B cell (primary cell): ENCODE measurements around the gene LHX4. TPM values are rescaled to one million over a fixed set of nuclear protein-coding genes. Genes with fewer than 3 reads are reported as not detected.

Source experiments
- ATAC-seq: fragments of 200-7000 bp; cut with Tn5 transposase; one replicate; pipeline ENCODE4 v1.10.0; 2021; ENCODE audit warnings: low read depth, mild to moderate bottlenecking, moderate number of reproducible peaks, moderate library complexity
- CTCF ChIA-PET: fragments of 350-600 bp; sonication (Branson Sonifier 250); formaldehyde crosslinking; loops from one replicate; lab custom pipeline; 2021; ENCODE audit warnings: antibody characterized with exemption, inconsistent platforms; lab: Charles Lee
- POLR2A ChIA-PET: fragments of 350-600 bp; sonication (Branson Sonifier 250); formaldehyde crosslinking; loops from one replicate; lab custom pipeline; 2021; ENCODE audit warnings: antibody characterized with exemption; lab: Charles Lee
- DNase-seq: peaks from one replicate; pipeline ENCODE4 v3.0.0; 2013
- H2AFZ ChIP-seq: 2 replicates; pipeline ENCODE4 v1.6.1; 2012; ENCODE audit warnings: mild to moderate bottlenecking, low read depth, low read length; ENCODE audit not compliant: insufficient read depth, poor library complexity, severe bottlenecking
- H3K27ac ChIP-seq, 2 donors: 1 replicate in 1 of 2; 2 replicates in 1 of 2; pipeline ENCODE4 v1.5.1; 2012 to 2013; ENCODE audit warnings: low read length in 2 of 2, mild to moderate bottlenecking in 2 of 2, moderate library complexity in 1 of 2
- H3K27me3 ChIP-seq, 4 experiments: fragments of 200-600 bp in 1 of 4; sonication (generic) in 1 of 4; replicated peaks in 1 of 4; 1 replicate in 2 of 4; 2 replicates in 2 of 4; pipeline versions ENCODE4 v1.6.1 to v1.7.0; 2013 to 2016; ENCODE audit warnings: low read length in 3 of 4, mild to moderate bottlenecking in 2 of 4, mixed read lengths in 1 of 4, moderate library complexity in 1 of 4; ENCODE audit not compliant: insufficient read depth in 4 of 4, control insufficient read depth in 3 of 4; ENCODE audit errors: control extremely low read depth in 1 of 4
- H3K36me3 ChIP-seq, 2 experiments: replicated peaks in 1 of 2; 1 replicate in 1 of 2; 2 replicates in 1 of 2; pipeline versions ENCODE4 v1.6.1 to v1.7.1; 2013; ENCODE audit warnings: low read length in 1 of 2; ENCODE audit not compliant: insufficient read depth in 2 of 2, control insufficient read depth in 1 of 2; ENCODE audit errors: control extremely low read depth in 1 of 2, extremely low read depth in 1 of 2
- H3K4me1 ChIP-seq, 2 donors: fragments of 200-600 bp in 1 of 2; sonication (generic) in 1 of 2; 1 replicate in 1 of 2; 2 replicates in 1 of 2; pipeline versions ENCODE4 v1.5.1 to v1.6.1; 2013 to 2017; ENCODE audit warnings: low read length in 2 of 2; ENCODE audit not compliant: control insufficient read depth in 2 of 2, insufficient read depth in 2 of 2
- H3K4me2 ChIP-seq: replicated peaks from 2 replicates; pipeline ENCODE3; 2012; ENCODE audit warnings: mild to moderate bottlenecking, low read depth, low read length; ENCODE audit not compliant: poor library complexity, severe bottlenecking
- H3K4me3 ChIP-seq, 5 experiments: fragments of 200-600 bp in 1 of 5; sonication (generic) in 1 of 5; 1 replicate in 3 of 5; 2 replicates in 2 of 5; pipeline versions ENCODE4 v1.5.1 to v1.7.0; 2011 to 2016; ENCODE audit warnings: low read length in 4 of 5, mild to moderate bottlenecking in 4 of 5, low read depth in 2 of 5, control low read depth in 1 of 5, moderate library complexity in 1 of 5; ENCODE audit not compliant: insufficient read depth in 1 of 5; ENCODE audit errors: control extremely low read depth in 1 of 5, extremely low read depth in 1 of 5
- H3K79me2 ChIP-seq: fragments of 200-600 bp; sonication (generic); one replicate; pipeline ENCODE4 v1.6.0; 2016; ENCODE audit warnings: low read length; ENCODE audit not compliant: control insufficient read depth, insufficient read depth
- H3K9ac ChIP-seq: fragments of 200-600 bp; sonication (generic); 2 replicates; pipeline ENCODE4 v1.6.1; 2017; ENCODE audit warnings: mild to moderate bottlenecking, low read length, moderate library complexity
- H3K9me3 ChIP-seq, 3 donors: one replicate each; pipeline versions ENCODE4 v1.6.1 to v1.7.1; 2013; ENCODE audit warnings: low read length in 2 of 3; ENCODE audit not compliant: control insufficient read depth in 2 of 3, insufficient read depth in 1 of 3; ENCODE audit errors: control extremely low read depth in 1 of 3
- H4K20me1 ChIP-seq: 2 replicates; pipeline ENCODE4 v1.6.0; 2012; ENCODE audit warnings: mild to moderate bottlenecking, low read length; ENCODE audit not compliant: insufficient read depth, control insufficient read depth, poor library complexity, severe bottlenecking
- H3K27ac Mint-ChIP-seq: one replicate; pipeline ENCODE4 v1.8.0; 2021; ENCODE audit warnings: mixed read lengths
- H3K27me3 Mint-ChIP-seq: one replicate; pipeline ENCODE4 v1.8.0; 2021; ENCODE audit warnings: mixed read lengths
- H3K4me1 Mint-ChIP-seq: one replicate; pipeline ENCODE4 v1.8.0; 2021; ENCODE audit warnings: mixed read lengths
- H3K4me3 Mint-ChIP-seq: one replicate; pipeline ENCODE4 v1.8.0; 2021; ENCODE audit warnings: mixed read lengths
- H3K9me3 Mint-ChIP-seq: one replicate; pipeline ENCODE4 v1.8.0; 2022; ENCODE audit warnings: mixed read lengths; ENCODE audit not compliant: insufficient read depth
- EZH2 ChIP-seq: IDR thresholded peaks from 2 replicates; pipeline ENCODE4 v1.6.1; 2012; ENCODE audit warnings: borderline replicate concordance, low read depth, mild to moderate bottlenecking, moderate library complexity, low read length; ENCODE audit not compliant: insufficient read depth, poor library complexity, severe bottlenecking
- WGBS: methylation state at CpG from one replicate; pipeline ENCODE4 v1.1.5; 2013; ENCODE audit warnings: missing lambda C conversion rate; ENCODE audit not compliant: insufficient coverage; 5-methylcytosine and 5-hydroxymethylcytosine counted together
- intact Hi-C: fragments of 100-400 bp; cut with micrococcal nuclease; formaldehyde crosslinking; loops from one replicate; pipeline ENCODE4 v1.10.0; 2022
- polyA plus RNA-seq: library from polyadenylated mRNA; depleted of rRNA; stranded (reverse); fragments of >200 nt; gene quantifications from 2 replicates; pipeline ENCODE4 v1.2.3, GENCODE V29; 2012
- total RNA-seq, 2 donors: library from RNA; stranded (reverse); fragments of 120-200 nt in 1 of 2; gene quantifications; 1 replicate in 1 of 2; 2 replicates in 1 of 2; pipeline versions ENCODE4 v1.2.3 to v1.2.4, GENCODE V29; 2013 to 2022
- TF ChIP-seq, protein P1 (sequence below): fragments of 200-600 bp; IDR thresholded peaks from one replicate; pipeline ENCODE4 v1.8.0; 2022; ENCODE audit warnings: antibody characterized with exemption, mild to moderate bottlenecking

The LHX4 gene
- total and polyA plus RNA-seq, 2 donors (not counting 1 experiment from before 2014, with no cell fraction given): not detected

DNA sequence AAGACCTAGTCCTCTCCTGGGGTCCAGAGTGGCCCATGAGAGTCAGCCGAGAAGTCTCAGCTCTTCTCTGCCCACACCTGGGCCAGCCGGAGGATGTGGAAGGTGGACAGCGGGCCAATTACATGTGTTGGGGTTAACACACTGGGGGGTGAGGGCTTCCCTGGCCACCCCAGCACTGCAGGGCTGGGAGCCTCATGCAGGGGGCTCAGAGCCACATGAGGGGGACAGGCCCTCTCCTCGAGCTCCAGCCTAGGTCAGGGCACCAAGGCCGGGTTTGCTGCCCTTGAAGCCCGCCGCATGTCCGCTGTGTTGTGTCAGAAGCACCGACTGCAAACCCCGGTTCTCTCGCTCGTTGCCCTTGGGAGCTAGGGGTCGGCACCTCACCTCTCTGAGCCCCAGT lies 30.5 kb downstream of the LHX4 start:
- Histone ChIP-seq H4K20me1 (no peaks in the 10 kb centered on the region), H3K4me1 (no peaks in the 10 kb centered on the region), H3K4me3 (no peak overlapping the region), H3K9me3 (peaks cover 0 to 4% (median 0%) of the 10 kb centered on the region in 3 donors), H3K36me3 (no peaks in the 10 kb centered on the region), H3K9ac (no peak overlapping the region), H3K27me3 (peaks cover 0 to 20% (median 0%) of the 10 kb centered on the region in 4 experiments), H3K79me2 (no peaks in the 10 kb centered on the region), H3K4me2 (no peak overlapping the region), H2AFZ (no peak overlapping the region), H3K27ac (no peak overlapping the region)
- Mint-ChIP-seq H3K4me3 (no peak overlapping the region), H3K4me1 (no peaks in the 10 kb centered on the region), H3K27ac (no peak overlapping the region), H3K27me3 (peaks cover 26% of the 10 kb centered on the region), H3K9me3 (no peaks in the 10 kb centered on the region)
- TF ChIP-seq, protein P1, sequence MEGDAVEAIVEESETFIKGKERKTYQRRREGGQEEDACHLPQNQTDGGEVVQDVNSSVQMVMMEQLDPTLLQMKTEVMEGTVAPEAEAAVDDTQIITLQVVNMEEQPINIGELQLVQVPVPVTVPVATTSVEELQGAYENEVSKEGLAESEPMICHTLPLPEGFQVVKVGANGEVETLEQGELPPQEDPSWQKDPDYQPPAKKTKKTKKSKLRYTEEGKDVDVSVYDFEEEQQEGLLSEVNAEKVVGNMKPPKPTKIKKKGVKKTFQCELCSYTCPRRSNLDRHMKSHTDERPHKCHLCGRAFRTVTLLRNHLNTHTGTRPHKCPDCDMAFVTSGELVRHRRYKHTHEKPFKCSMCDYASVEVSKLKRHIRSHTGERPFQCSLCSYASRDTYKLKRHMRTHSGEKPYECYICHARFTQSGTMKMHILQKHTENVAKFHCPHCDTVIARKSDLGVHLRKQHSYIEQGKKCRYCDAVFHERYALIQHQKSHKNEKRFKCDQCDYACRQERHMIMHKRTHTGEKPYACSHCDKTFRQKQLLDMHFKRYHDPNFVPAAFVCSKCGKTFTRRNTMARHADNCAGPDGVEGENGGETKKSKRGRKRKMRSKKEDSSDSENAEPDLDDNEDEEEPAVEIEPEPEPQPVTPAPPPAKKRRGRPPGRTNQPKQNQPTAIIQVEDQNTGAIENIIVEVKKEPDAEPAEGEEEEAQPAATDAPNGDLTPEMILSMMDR: no peak
- TF ChIP-seq EZH2: no peak
- intact Hi-C loops: no loop called here
- ATAC-seq (no peak), DNase-seq (no peak)
- ChIA-PET POLR2A (no interaction called here), CTCF (interaction anchor here (1.3 kb wide), 1 partner anchor 218 kb away, joined by 6 read pairs; no protein-coding TSS in a partner anchor)
- WGBS: 91% methylated on average over 12 of the region's 13 CpGs

GRCh38 chr1:180261030-180261429 lies 31.0 kb downstream of the LHX4 start:
- Histone ChIP-seq H3K4me2 (no peak overlapping the region), H3K9me3 (peaks cover 0 to 4% (median 0%) of the 10 kb centered on the region in 3 donors), H3K27ac (no peak overlapping the region), H2AFZ (no peak overlapping the region), H3K27me3 (peaks cover 0 to 15% (median 0%) of the 10 kb centered on the region in 4 experiments), H4K20me1 (no peaks in the 10 kb centered on the region), H3K36me3 (no peaks in the 10 kb centered on the region), H3K4me3 (no peak overlapping the region), H3K4me1 (no peaks in the 10 kb centered on the region), H3K9ac (no peak overlapping the region), H3K79me2 (no peaks in the 10 kb centered on the region)
- no peak overlapping the region for H3K27ac Mint-ChIP-seq
- intact Hi-C loops: no loop called here
- no peaks in the 10 kb centered on the region for H3K9me3 Mint-ChIP-seq
- 89% methylated on average over 10 of the region's 10 CpGs for WGBS
- DNase-seq (no peak), ATAC-seq (no peak)
- ChIA-PET CTCF (interaction anchor here (1.0 to 1.3 kb wide), 2 partner anchors 8 to 217 kb away, joined by 4 to 6 read pairs; no protein-coding TSS in a partner anchor), POLR2A (no interaction called here)
- no peaks in the 10 kb centered on the region for H3K4me1 Mint-ChIP-seq
- H3K27me3 Mint-ChIP-seq: peaks cover 22% of the 10 kb centered on the region
- TF ChIP-seq, protein P1: no peak
- no peak for TF ChIP-seq EZH2
- H3K4me3 Mint-ChIP-seq: no peak overlapping the region
